GM12892 (cell line): ENCODE results near the gene UHMK1.

Experiments
- POLR2A ChIP-seq: IDR thresholded peaks from 2 replicates; pipeline ENCODE4 v1.6.1; 2011; ENCODE audit warnings: low read depth, low read length, control low read depth
- TAF1 ChIP-seq: IDR thresholded peaks from 2 replicates; pipeline ENCODE4 v1.6.1; 2011; ENCODE audit warnings: low read depth, mild to moderate bottlenecking, control low read depth, low read length, borderline replicate concordance

DNA sequence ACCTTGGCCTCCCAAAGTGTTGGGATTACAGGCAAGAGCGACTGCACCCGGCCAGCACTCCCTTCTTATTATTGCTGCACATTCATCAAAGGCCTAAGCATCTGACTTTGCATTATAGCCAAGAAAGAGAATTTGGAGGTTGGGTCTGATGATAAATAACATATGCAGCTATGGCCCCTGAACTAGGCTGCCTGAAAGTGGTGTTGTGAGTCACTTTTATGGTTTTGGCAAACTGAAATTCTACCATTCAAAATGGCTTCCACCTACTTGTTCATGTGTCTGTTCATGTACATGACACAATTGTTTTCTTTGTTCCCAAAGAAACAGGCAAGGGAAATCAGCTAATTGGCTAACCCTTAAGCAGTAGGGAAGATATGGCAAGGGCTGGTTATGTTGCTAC, 38.9 kb downstream of the UHMK1 start:
- TF ChIP-seq TAF1 (no peak), POLR2A (no peak)
